Germinal center (tissue), 1 donor: ENCODE results near the gene TNPO3.

Source experiments
- DNase-seq: peaks from one replicate; pipeline ENCODE4 v3.0.0; 2012; ENCODE audit warnings: mixed read lengths, low spot score

TNPO3 gene

GRCh38 chr7:129054438-129055293, at the start of gene TNPO3:
TSS of gene TNPO3 (minus strand) at chr7:129055111. CDS start at chr7:129054770, 341 bp downstream.
- peak; percentile 93 for DNase-seq

- no peak for DNase-seq
These were observed 48.8 kb upstream of the TNPO3 start for GRCh38 chr7:129103561-129104324.

- no peak for DNase-seq
These were observed 46.8 kb upstream of the TNPO3 start for GRCh38 chr7:129101746-129102145.

- DNase-seq: no peak
These were observed 45.9 kb upstream of the TNPO3 start for GRCh38 chr7:129100827-129101166.

- no peak for DNase-seq
These were observed 43.6 kb upstream of the TNPO3 start for GRCh38 chr7:129098409-129099084.

- peak; percentile 53 for DNase-seq
These were observed 40.3 kb upstream of the TNPO3 start for GRCh38 chr7:129095258-129095657.

- DNase-seq: no peak
These were observed 39.6 kb upstream of the TNPO3 start for GRCh38 chr7:129094501-129094900.

GRCh38 chr7:129093867-129094456, 39.1 kb upstream of the TNPO3 start:
- no peak for DNase-seq

GRCh38 chr7:129091484-129092002, 36.6 kb upstream of the TNPO3 start:
- DNase-seq: peak; percentile 85

- DNase-seq: no peak
These were observed 35.5 kb upstream of the TNPO3 start for GRCh38 chr7:129090300-129090907.

- DNase-seq: no peak
These were observed 34.8 kb upstream of the TNPO3 start for GRCh38 chr7:129089521-129090212.

- no peak for DNase-seq
These were observed 30.1 kb upstream of the TNPO3 start for GRCh38 chr7:129084801-129085551.

GRCh38 chr7:129083525-129083924, 28.6 kb upstream of the TNPO3 start:
- DNase-seq: no peak

GRCh38 chr7:129078455-129078854, 23.5 kb upstream of the TNPO3 start:
- DNase-seq: no peak

- no peak for DNase-seq
These were observed 22.0 kb upstream of the TNPO3 start for GRCh38 chr7:129076886-129077285.

GRCh38 chr7:129074994-129075393, 20.1 kb upstream of the TNPO3 start:
- DNase-seq: no peak

- DNase-seq: no peak
These were observed 19.5 kb upstream of the TNPO3 start for GRCh38 chr7:129074361-129074871.

GRCh38 chr7:129073738-129074137, 18.8 kb upstream of the TNPO3 start:
- no peak for DNase-seq

- DNase-seq: no peak
These were observed 18.3 kb upstream of the TNPO3 start for GRCh38 chr7:129073204-129073603.

GRCh38 chr7:129072479-129073011, 17.6 kb upstream of the TNPO3 start:
- DNase-seq: no peak
